NCI-H146 treated with DMSO at 0.1 percent for 48 hours (cell line): ENCODE data around the gene C1orf21.
"Not testable (repeated sequence)": the region's sequence is repeated elsewhere in the genome, so short reads cannot be mapped to it uniquely, and the experiment has no call there.

Experiments used
- DNase-seq: peaks from one replicate; lab custom pipeline; 2025; ENCODE audit not compliant: unreplicated experiment; lab: John Stamatoyannopoulos, UW

Gene C1orf21

DNA sequence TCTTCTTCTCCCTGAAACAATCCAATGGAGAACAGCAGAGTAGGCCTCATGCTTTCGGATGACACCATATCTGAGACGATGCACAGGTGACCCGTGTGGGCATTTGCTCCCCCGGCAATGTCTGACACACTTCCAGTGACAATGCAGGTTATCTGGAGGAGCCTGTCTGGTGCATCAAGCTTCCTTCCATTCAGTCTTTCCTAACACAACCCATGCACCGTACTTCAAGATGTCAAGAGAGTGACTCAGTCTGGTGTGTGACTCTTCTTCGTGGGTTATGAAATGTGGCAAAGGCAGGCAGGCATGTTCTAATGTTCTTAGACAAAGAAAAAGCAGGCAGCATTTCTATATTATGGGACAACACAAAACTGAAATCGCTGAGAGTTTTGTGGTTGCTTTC, 208.8 kb downstream of the C1orf21 start:
- no peak for DNase-seq

DNA sequence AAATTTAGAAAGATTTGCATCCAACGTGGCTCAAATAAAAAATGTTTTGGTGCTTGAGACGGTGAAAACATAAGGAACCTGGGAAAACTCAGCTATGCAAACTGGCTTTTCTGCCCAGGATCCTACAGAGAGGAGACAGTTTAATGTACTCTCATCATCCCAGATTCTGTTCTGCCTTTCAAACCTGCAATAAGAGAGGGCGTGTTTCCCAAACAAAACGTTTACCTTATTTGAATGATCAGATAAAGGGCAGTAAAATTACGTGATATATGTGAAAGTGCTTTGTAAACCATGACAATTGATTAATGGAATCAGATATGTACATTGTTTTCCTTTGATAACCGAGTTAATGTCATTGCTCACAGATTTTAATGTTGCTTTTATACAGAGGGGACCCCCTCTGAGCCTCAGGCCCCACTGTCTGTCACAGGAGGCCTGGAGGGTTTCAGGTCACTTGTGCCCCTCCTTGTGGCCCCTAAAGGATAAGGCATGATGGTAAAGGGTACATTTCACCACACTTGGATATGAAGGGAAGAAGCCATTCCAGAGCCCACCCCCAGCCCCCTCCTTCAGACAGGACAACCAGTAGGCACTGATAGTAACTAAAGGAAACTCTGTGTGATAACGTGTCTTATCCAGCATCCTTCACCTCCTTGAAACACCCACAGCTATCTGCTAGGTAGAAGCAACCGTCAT, 210.3 kb downstream of the C1orf21 start:
- DNase-seq: peak; percentile 4

DNA sequence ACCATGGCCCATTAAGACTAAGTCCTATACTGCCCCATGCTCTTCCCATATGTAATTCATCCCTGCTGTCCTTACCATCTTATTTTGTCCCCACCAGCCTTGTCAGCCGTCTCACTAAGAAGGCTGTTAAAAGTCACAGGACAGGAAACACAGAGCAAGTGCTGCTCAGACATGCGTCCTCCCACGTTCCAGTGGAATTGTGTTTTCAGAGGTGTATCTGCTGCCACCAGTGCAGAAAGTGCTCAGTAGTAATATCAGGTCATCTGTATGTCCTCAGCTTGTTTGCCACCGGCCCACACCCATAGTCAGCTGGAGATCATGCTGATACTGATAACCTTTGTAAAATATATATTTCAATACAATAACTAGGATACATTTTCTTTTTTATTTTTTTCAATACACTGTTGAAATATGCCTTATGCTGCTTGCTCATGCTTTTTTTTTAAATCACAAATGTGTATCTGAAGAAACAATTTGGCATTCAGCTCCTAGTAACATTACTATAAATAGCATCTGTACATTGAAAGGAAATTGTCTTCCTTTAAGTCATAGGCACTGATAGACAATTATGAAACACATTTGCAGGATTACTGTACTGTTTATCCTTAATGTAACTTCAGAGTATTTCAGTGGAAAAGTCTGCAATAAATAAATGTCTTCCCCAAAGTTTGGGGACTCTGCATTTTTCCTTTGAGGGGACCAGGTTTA, 211.0 kb downstream of the C1orf21 start:
- no peak for DNase-seq

DNA sequence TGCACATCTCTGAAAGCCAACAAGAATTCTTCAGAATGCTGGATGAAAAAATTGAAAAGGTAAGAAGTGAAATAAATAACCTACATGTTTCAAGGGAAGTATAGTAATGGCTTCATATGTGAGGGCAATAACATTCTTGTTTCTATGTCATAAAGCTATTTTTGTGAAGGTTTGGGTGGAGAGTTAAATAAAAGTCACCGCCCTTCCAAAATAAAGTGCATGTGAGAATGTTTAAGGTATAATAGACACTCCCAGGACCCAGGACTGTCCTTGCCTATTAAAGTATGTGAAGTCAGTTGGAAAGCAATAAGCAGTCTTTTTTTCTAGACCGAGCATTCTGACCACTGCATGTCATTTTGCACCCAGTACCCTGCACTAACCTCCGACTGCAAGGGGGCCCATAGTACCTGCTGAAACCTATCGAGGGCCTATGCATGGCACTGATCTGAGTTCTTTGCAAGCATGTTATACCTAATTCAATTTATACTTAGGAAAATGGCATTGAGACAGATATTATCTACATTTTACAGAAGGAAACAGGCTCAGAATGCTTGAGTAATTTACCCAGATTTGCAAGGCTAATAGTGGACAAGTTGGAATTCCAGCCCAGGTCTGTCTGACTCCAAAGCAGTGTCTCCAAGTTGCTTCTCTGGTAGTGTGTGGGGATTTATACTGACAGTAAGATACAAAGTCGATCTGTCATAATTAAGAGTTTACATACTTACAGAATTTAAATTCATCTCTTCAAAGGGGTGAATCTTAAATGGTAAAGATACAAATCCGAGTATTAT, 211.8 kb downstream of the C1orf21 start:
- DNase-seq: no peak

DNA sequence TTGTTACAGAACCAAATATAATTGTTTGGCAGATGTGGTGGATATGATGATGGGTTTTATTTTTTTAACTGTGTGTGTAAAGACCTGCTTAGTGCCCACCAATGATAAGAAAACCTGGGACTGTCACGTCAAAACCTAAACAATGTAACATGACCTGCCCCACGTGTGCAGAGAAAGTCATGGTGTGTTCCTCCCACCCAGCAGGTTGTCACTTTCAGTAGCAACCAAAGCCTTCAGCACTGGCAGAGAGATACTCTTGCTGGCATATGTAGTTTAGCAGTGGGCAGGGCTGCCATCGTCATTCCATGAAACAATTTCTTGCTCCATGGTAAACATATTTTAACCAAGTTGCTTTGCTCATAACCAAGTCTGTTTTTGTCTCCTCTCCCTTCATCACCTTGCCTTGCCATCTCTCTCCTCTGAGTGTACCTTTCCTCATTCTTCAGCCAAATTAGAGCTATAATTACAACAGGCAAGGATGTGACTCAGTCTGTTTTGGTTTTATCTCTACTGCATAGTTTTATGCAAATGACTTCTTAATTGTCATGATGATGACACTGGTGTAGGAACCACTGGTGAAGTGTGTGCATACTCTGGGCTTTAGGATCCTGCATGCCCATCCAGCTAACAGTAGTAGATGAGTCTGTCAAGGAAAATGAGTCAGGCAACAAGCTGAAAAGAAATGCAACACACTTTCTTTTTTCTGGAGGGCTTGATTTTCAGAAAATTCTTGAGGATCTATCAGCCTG, 217.5 kb downstream of the C1orf21 start:
- DNase-seq: no peak

DNA sequence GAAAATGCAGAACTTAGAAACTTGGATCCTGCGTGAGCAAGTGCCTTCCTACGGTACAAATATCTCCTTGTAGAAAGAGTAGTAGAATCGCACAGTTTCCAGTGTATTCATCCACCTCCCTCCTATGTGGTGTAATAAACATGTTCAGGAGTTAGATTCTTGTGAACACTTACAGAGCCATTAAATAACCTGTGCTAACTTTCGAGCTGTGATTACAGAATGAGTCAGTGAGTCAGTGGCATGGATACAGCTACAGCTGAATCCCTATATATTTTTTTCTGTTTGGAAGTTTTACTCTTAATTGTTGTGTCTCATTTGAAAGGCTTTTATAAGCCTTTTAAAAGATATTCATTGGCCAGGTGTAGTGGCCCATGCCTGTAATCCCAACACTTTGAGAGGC, 219.1 kb downstream of the C1orf21 start:
- DNase-seq: no peak

DNA sequence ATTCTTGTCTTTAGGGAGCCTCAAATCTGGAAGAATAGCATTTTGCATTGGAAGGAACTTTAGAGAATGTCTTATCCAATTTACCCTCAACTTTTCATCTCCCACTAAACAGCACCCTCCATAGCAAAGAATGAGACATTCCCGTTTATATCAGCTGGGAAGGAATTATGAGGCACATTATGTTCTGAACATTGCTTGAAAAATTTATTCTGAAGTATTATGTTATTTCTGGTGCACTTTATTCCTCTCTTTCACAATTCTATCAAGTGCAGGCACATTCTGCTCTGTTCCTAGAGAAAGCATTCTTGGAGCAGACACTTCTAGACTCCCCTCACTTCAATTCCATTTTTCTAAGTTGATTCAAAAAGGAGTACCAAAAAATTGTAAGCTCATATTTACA, 220.0 kb downstream of the C1orf21 start:
- DNase-seq: no peak

DNA sequence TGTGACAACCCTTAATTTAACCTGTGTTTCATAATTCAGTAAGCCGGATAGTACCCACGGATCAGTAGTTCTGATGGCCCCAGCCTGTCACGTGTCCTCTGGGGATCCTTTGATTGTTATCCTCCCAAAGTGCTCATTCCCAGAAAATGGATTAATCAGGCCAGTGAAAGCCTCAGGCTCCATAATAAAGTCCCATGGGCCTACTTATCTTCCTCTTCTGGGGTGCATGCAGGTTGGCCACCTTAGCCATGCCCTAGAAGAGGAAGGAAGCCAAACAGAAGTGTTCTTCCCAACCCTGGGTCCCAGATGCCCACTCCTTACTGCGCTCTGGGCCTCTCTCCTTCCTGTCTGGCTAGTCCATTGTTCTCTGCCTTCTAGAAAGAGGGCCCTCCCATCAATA, 221.8 kb downstream of the C1orf21 start:
- no peak for DNase-seq

DNA sequence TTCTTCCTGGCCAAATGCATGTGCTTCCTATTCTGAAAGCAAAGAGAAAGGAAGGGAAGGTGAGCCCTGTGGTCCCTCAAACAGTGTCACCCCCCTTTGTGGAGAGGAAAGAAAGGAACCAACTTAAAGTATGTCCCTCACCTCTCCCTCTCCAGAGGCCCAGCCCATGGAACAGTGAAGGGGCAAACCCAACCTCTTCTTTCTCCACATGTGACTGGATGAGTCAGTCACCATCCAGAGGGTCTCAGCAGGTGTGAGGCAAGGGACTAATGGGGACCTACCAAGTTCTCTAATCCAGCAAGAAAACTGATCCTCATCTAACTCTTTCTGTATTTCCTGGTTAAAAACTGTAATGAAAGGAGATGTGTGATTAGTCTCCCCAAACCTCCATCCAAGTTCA, 222.2 kb downstream of the C1orf21 start:
- DNase-seq: no peak

DNA sequence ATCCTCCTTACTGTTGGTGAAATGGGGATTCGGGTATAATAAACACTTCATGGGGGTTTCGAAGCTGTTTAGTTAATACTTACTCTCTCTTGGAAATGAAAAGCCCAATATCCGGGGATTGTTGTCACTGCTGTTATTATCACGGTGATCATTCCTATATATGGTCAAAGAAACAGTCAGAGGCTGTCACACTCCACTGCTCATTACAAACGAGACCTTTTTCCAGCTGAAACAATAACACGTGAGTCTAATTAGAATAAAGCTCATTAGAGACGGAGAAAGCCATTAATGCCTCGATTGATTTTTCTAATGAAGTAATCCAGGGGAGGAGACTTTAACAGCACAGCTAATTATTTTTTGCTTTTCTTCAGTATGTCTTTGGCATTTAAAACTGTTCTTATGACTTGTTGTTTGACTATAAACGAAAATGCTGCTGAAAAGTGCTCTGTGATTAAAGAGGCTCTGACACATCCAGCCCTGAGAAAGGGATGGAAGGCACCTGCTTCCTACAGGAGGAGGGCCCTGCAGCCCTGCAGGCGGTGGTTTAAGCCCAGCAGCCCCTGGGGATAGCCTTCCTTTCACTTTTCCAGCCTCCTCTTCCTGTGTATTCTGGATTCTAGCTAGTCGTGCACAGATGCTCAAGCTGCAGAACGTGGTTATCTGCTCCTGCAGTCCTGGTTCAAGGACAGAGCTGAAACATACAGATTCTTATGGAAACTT, 224.2 kb downstream of the C1orf21 start:
- peak; percentile 91 for DNase-seq

DNA sequence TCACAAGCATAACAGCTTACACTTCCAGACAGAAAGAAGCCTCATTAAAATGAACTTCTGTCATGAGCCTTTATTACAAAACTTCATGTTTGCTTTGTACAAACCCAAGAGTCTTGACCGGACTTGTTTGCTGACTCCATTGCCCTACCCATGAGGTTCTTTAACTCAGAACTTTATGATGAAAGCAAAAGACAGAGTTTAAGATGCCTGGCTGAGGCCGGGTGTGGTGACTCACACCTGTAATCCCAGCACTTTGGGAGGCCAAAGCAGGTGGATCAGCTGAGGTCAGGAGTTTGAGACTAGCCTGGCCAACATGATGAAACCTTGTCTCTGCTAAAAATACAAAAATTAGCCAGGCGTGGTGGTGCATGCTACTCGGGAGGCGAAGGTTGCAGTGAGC, 225.4 kb downstream of the C1orf21 start:
- not testable (repeated sequence) for DNase-seq

DNA sequence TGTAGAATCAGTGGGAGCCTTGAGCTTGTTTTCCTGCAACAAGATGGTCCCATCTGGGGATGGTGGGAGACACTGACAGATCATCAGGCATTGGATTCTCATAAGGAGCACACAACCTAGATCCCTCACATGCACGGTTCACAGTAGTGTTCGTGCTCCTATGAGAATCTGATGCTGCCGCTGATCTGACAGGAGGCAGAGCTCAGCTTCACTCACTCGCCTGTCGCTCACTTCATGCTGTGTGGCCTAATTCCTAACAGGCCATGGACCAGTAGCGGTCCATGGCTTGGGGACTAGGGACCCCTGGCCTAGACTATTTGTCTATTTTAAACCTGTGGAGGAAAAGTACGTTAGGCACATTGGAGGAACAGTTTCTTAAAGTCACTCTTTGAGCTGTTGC, 227.8 kb downstream of the C1orf21 start:
- DNase-seq: no peak

DNA sequence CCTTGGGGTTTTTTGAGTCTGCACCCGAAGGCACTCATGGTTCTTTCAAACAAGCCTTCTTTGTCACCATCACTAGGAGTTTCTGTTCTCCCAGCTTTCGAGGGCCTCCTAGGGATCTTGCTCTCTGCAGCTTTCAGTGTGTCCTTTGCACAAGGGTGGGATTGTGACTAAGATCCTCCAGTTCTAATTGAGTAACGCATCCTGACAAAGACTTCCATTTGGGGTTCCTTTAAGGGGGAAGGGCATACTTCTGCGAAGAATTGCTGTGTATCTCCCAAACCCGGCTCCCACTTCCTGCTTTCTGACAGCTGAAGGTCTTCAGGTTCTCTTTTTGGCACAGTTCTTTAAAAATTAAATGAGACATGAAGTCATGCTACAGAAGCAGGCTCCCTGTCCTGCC, 228.5 kb downstream of the C1orf21 start:
- no peak for DNase-seq

DNA sequence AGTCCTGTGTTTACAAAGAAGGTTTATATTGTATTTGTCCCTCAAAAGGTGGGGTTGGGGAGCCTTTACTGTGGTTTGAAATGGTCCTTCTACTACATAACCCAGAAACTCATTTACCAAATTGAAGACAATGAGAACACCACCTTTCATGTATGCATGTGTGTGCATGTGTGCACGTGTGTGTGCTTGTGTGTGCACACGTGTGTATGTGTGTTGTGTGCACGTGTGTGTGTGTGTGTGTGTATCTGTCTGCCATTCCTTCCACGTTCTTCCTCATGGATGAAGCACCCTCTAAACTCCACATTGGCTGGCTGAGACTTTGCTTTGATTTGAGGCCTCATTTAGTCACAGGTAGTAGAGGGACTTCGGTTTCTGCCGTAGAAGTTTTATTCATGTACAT, 229.7 kb downstream of the C1orf21 start:
- DNase-seq: no peak

DNA sequence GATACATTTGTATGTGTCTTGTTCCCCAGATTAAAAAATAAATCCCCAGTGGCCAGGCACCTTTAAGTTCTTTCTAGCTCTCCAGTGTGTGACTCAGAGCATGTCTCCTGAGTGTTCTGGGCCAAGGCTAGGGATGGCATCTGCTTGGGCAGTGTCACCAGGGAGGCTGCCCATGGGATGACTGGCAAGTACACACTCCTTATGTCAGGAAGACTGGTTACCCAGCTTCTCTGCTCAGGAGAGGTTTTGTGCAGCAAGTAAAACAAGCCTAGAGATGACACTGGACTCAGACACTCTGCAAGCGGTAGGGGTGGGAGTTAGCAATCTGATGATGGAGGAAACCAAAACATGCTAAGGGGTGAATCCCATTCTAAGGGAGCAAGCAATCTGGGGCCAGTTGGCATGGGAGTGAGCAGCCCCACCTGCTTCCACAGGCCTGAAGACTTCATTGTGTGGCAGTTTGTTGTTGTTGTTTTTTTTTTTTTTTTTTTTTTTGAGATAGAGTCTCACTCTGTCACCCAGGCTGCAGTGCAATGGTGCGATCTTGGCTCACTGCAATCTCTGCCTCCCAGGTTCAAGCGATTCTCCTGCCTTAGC, 230.7 kb downstream of the C1orf21 start:
- no peak for DNase-seq

DNA sequence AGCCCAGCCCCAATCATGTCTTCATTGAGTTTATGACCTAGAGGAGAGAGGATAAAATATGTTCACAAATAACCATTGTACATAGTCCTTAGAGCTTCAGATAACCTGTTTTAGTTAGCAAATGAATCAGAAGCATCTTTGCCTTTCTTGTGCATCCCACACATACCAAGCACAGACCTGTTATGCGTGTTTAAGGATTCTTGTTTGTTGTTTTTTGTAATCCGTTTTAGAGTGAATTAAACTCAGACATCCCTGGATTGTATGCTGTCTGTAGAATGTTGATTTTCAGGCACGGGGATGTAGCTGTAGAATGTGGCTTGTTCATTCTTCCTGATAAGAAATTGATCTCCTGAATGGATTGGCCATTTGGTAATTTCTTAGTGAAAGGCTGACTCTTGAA, 232.0 kb downstream of the C1orf21 start:
- DNase-seq: no peak

DNA sequence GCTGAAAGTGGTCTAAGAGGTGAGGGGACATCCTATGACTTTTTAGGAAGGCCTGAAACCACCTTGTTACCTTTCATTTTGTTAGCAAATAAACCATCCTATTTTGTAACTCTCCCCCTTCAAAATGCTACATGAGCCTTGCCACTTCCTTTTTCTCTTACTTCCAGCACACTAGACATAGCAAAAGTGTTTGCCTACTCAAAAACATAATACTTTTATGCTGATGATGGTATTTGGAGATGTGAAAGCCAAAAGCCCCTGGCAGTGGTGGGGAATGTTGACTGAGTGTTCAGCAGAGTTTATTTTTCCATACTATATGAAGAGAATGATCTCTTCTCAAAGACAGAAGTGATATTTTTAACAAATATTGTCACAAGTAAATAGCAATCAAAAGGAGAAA, 233.6 kb downstream of the C1orf21 start:
- DNase-seq: no peak

DNA sequence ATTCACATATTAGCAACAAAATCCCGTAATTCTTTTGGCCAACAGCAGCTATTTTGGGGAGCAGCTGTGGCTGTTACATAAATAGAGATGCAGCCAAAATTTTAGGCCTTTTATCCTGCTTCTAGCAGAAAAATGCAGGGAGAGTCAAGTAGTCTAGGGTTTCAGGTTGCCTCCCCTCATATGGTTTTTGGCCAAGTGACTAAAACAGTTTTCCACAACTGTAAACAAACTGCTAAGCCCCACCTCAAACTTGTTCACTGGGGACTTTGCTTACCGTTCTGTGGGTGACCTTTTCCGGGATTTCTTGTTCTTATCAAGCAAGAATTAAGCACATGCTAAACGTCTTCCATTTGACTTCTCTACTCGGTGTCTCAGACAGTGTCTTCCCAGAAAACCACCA, 234.4 kb downstream of the C1orf21 start:
- no peak for DNase-seq

DNA sequence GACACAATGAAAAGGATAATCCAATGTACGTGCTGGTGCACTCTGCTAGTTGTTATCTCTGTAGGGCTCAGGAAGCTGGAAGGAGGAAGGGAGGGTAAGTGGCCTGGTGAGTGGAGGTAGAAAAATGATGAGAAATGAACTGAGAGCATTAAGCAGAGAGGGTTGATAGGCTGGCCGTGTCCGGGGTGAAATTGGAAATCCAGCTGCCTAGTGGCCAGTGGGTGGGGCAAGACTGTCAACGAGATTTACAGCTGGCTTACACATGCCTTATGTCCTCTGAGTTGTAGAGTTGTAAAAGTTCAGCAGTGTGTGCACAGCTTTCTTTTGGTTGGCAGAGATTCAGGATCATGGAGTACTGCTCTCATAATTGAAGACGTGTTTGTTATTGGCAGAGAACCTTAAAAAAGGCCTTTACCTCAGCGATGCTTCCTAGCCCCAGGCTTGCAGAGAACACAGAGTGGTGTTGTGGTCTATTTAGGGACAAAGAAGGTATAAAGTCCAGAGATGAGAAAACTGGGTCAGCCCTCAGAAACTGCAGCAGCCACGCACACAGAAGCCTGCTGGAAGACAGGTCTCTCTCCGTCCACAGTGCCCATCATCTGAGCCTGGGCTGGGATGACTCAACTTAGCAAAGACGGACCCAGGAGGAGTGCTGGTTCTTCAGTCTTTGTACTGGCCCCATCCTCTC, 235.5 kb downstream of the C1orf21 start:
- no peak for DNase-seq

DNA sequence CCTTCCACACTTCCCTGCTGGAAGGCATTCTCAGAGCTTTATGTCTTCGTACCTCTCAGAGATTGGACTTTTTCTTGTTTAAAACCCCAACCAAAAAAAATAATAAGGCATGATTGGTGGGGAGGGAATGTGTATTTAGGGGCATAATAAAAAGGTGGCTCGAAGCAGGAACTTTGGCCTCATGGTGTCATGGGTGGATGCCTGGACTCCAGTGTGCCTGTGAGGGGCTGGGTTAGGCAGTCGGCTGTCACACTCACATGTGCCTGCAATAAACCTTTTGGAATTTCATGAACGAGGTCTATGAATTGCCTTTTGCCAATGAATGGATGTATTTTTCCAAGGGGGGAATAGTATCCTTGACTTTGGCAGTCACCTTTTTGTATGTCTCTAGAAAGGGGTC, 236.6 kb downstream of the C1orf21 start:
- DNase-seq: no peak
